IMR-90 (cell line): ENCODE measurements around the gene TAAR9. TPM values are rescaled to one million over a fixed set of nuclear protein-coding genes. Genes with fewer than 3 reads are reported as not detected.

Experiments used
- ATAC-seq: fragments of 200-7000 bp; cut with Tn5 transposase; 2 replicates; pipeline ENCODE4 v1.9.1; 2020; ENCODE audit warnings: low read depth, mild to moderate bottlenecking, moderate library complexity
- BruUV-seq: library from RNA; stranded (reverse); fragments of 400-500 nt; replicated peaks from 2 replicates; lab custom pipeline; 2021; lab: Mats Ljungman, UMichigan
- CTCF ChIA-PET: fragments of 300-600 bp; formaldehyde crosslinking; extraction: SDS; loops from one replicate; lab custom pipeline; 2021; ENCODE audit warnings: antibody characterized with exemption; lab: Yijun Ruan, JAX
- POLR2A ChIA-PET: fragments of 300-600 bp; sonication (Branson Sonifier 250); formaldehyde crosslinking; loops from one replicate; lab custom pipeline; 2022; ENCODE audit warnings: antibody characterized with exemption; ENCODE audit not compliant: unreplicated experiment; lab: Charles Lee
- DNase-seq: peaks from one replicate; pipeline ENCODE4 v3.0.0; 2013
- H2AFZ ChIP-seq: replicated peaks from 2 replicates; pipeline ENCODE3; 2013; ENCODE audit warnings: low read length, mild to moderate bottlenecking; ENCODE audit not compliant: poor library complexity
- H2AK5ac ChIP-seq: 2 replicates; pipeline ENCODE4 v1.6.1; 2013; ENCODE audit warnings: low read depth, low read length, inconsistent platforms
- H2AK9ac ChIP-seq: replicated peaks from 2 replicates; pipeline ENCODE3; 2013; ENCODE audit warnings: mild to moderate bottlenecking, low read depth, low read length, moderate library complexity; ENCODE audit not compliant: poor library complexity
- H2BK120ac ChIP-seq: 2 replicates; pipeline ENCODE4 v1.6.1; 2013; ENCODE audit warnings: low read depth, low read length, inconsistent platforms
- H2BK15ac ChIP-seq: 3 replicates; pipeline ENCODE4 v1.6.1; 2013; ENCODE audit warnings: low read depth, low read length, inconsistent platforms
- H2BK20ac ChIP-seq: 2 replicates; pipeline ENCODE4 v1.6.1; 2013; ENCODE audit warnings: low read depth, mild to moderate bottlenecking, inconsistent platforms, low read length, moderate library complexity
- H2BK5ac ChIP-seq: 2 replicates; pipeline ENCODE4 v1.6.1; 2013; ENCODE audit warnings: mild to moderate bottlenecking, low read depth, low read length, inconsistent platforms; ENCODE audit not compliant: poor library complexity, severe bottlenecking
- H3K14ac ChIP-seq: replicated peaks from 2 replicates; pipeline ENCODE4 v1.6.1; 2013; ENCODE audit warnings: low read depth, low read length, inconsistent platforms
- H3K18ac ChIP-seq: 2 replicates; pipeline ENCODE4 v1.6.1; 2013; ENCODE audit warnings: low read depth, low read length, control low read depth
- H3K23ac ChIP-seq: 2 replicates; pipeline ENCODE4 v1.6.1; 2013; ENCODE audit warnings: low read depth, low read length, inconsistent platforms
- H3K27ac ChIP-seq: 2 replicates; pipeline ENCODE4 v1.5.1; 2013; ENCODE audit warnings: mild to moderate bottlenecking, control low read depth, low read length; ENCODE audit not compliant: insufficient read depth
- H3K27me3 ChIP-seq: 2 replicates; pipeline ENCODE4 v1.6.1; 2013; ENCODE audit warnings: low read length; ENCODE audit not compliant: control insufficient read depth, insufficient read depth
- H3K36me3 ChIP-seq: 2 replicates; pipeline ENCODE4 v1.6.1; 2013; ENCODE audit warnings: low read length, mixed read lengths; ENCODE audit not compliant: control insufficient read depth, insufficient read depth
- H3K4ac ChIP-seq: 2 replicates; pipeline ENCODE4 v1.6.1; 2013; ENCODE audit warnings: low read depth, low read length, inconsistent platforms
- H3K4me1 ChIP-seq: 2 replicates; pipeline ENCODE4 v1.6.1; 2013; ENCODE audit warnings: low read length, mixed read lengths; ENCODE audit not compliant: control insufficient read depth, insufficient read depth
- H3K4me2 ChIP-seq: 2 replicates; pipeline ENCODE4 v1.6.1; 2013; ENCODE audit warnings: low read depth, mild to moderate bottlenecking, control low read depth, low read length, moderate library complexity
- H3K4me3 ChIP-seq: 2 replicates; pipeline ENCODE4 v1.5.1; 2013; ENCODE audit warnings: low read depth, mild to moderate bottlenecking, control low read depth, low read length, moderate library complexity; ENCODE audit not compliant: insufficient read depth
- H3K56ac ChIP-seq: 2 replicates; pipeline ENCODE4 v1.6.1; 2013; ENCODE audit warnings: low read length, inconsistent platforms; ENCODE audit not compliant: insufficient read depth; ENCODE audit errors: extremely low read depth
- H3K79me1 ChIP-seq, 2 experiments: 2 replicates each; pipeline ENCODE4 v1.6.1; 2013; ENCODE audit warnings: low read length in 2 of 2, inconsistent platforms in 1 of 2, low read depth in 1 of 2
- H3K9ac ChIP-seq: 2 replicates; pipeline ENCODE4 v1.6.1; 2013; ENCODE audit warnings: low read depth, low read length, control low read depth
- H3K9me1 ChIP-seq: 2 replicates; pipeline ENCODE4 v1.6.1; 2013; ENCODE audit warnings: low read length, inconsistent platforms; ENCODE audit not compliant: insufficient read depth
- H3K9me3 ChIP-seq: 2 replicates; pipeline ENCODE4 v1.6.1; 2013; ENCODE audit warnings: low read length; ENCODE audit not compliant: control insufficient read depth, insufficient read depth
- H4K20me1 ChIP-seq: 2 replicates; pipeline ENCODE4 v1.6.1; 2013; ENCODE audit warnings: low read length, inconsistent platforms; ENCODE audit not compliant: insufficient read depth
- H4K5ac ChIP-seq: 2 replicates; pipeline ENCODE4 v1.6.1; 2013; ENCODE audit warnings: mild to moderate bottlenecking, low read depth, low read length, control low read depth
- H4K8ac ChIP-seq, 2 experiments: 2 replicates each; pipeline ENCODE4 v1.6.1; 2013; ENCODE audit warnings: low read depth in 2 of 2, low read length in 2 of 2, control low read depth in 1 of 2, inconsistent platforms in 1 of 2
- H4K91ac ChIP-seq: 2 replicates; pipeline ENCODE4 v1.6.1; 2013; ENCODE audit warnings: low read depth, low read length, inconsistent platforms; ENCODE audit not compliant: insufficient read depth
- BHLHE40 ChIP-seq: fragments of 150-350 bp; IDR thresholded peaks from 2 replicates; pipeline ENCODE4 v1.6.1; 2016; ENCODE audit warnings: mild to moderate bottlenecking, low read depth, low read length
- CEBPB ChIP-seq: IDR thresholded peaks from 2 replicates; pipeline ENCODE4 v1.6.1; 2012; ENCODE audit warnings: low read depth, low read length, improper control_type of control experiment
- CHD1 ChIP-seq: IDR thresholded peaks from 2 replicates; pipeline ENCODE4 v1.6.1; 2012; ENCODE audit warnings: low read depth, low read length, improper control_type of control experiment
- CTCF ChIP-seq: conservative IDR thresholded peaks from 2 replicates; pipeline ENCODE4 v1.5.1; 2012; ENCODE audit warnings: mild to moderate bottlenecking, low read depth, low read length, improper control_type of control experiment
- ELK1 ChIP-seq: fragments of 150-350 bp; IDR thresholded peaks from 2 replicates; pipeline ENCODE4 v1.6.1; 2016; ENCODE audit warnings: low read depth, mild to moderate bottlenecking, low read length, moderate library complexity, borderline replicate concordance
- FOS ChIP-seq: fragments of 150-350 bp; IDR thresholded peaks from 2 replicates; pipeline ENCODE4 v1.6.1; 2016; ENCODE audit warnings: low read depth, low read length
- MAFK ChIP-seq: IDR thresholded peaks from 2 replicates; pipeline ENCODE4 v1.6.1; 2012; ENCODE audit warnings: low read depth, low read length, improper control_type of control experiment
- MAZ ChIP-seq: IDR thresholded peaks from 2 replicates; pipeline ENCODE4 v1.6.1; 2012; ENCODE audit warnings: low read depth, mild to moderate bottlenecking, low read length, improper control_type of control experiment, moderate library complexity, borderline replicate concordance
- MXI1 ChIP-seq: IDR thresholded peaks from 2 replicates; pipeline ENCODE4 v1.6.1; 2012; ENCODE audit warnings: low read depth, mild to moderate bottlenecking, low read length, moderate library complexity, borderline replicate concordance
- NFE2L2 ChIP-seq: fragments of 150-350 bp; IDR thresholded peaks from 2 replicates; pipeline ENCODE4 v1.6.1; 2016; ENCODE audit warnings: low read depth, mild to moderate bottlenecking, low read length
- POLR2A ChIP-seq: IDR thresholded peaks from 2 replicates; pipeline ENCODE4 v1.6.1; 2012; ENCODE audit warnings: mild to moderate bottlenecking, low read depth, low read length
- RAD21 ChIP-seq: IDR thresholded peaks from 2 replicates; pipeline ENCODE4 v1.6.1; 2012; ENCODE audit warnings: low read length, improper control_type of control experiment
- RCOR1 ChIP-seq: IDR thresholded peaks from 2 replicates; pipeline ENCODE4 v1.6.1; 2012; ENCODE audit warnings: mild to moderate bottlenecking, low read length, improper control_type of control experiment; ENCODE audit not compliant: insufficient replicate concordance
- RFX5 ChIP-seq: IDR thresholded peaks from 2 replicates; pipeline ENCODE4 v1.8.0; 2012; ENCODE audit warnings: low read depth, mild to moderate bottlenecking, low read length, moderate library complexity
- SMC3 ChIP-seq: fragments of 150-350 bp; IDR thresholded peaks from 2 replicates; pipeline ENCODE4 v1.6.1; 2016; ENCODE audit warnings: low read depth, mild to moderate bottlenecking, antibody characterized with exemption, low read length, moderate library complexity
- USF2 ChIP-seq: fragments of 150-350 bp; IDR thresholded peaks from 2 replicates; pipeline ENCODE4 v1.6.1; 2017; ENCODE audit warnings: mild to moderate bottlenecking, antibody characterized with exemption, low read length, low read depth
- WGBS, 2 experiments: methylation state at CpG; one replicate each; pipeline versions ENCODE4 v1.1.5 to v1.1.7; 2013; ENCODE audit warnings: missing lambda C conversion rate in 2 of 2; ENCODE audit not compliant: insufficient read length in 1 of 2; ENCODE audit errors: extremely low coverage in 2 of 2; 5-methylcytosine and 5-hydroxymethylcytosine counted together
- dilution Hi-C: fragments of 300-500 bp; cut with HindIII; formaldehyde crosslinking; loops from one replicate; pipeline ENCODE4 v1.14.3; 2018; ENCODE audit warnings: low sequenced_read_pairs; ENCODE audit not compliant: unreplicated experiment
- in situ Hi-C: fragments of 300-500 bp; cut with MboI; formaldehyde crosslinking; loops from 3 replicates; pipeline ENCODE4 v1.14.3; 2019; ENCODE audit warnings: low sequenced_read_pairs, inconsistent platforms, mixed read lengths
- intact Hi-C: fragments of 100-400 bp; cut with micrococcal nuclease; formaldehyde crosslinking; loops from 2 replicates; pipeline ENCODE4 v1.10.0; 2022
- polyA plus RNA-seq, 3 experiments: library from polyadenylated mRNA; depleted of rRNA; stranded (reverse); fragments of >200 nt; gene quantifications; 2 replicates each; pipeline ENCODE4 v1.2.3, GENCODE V29; 2012; ENCODE audit warnings: low replicate concordance in 1 of 3
- total RNA-seq: library from RNA; depleted of rRNA; stranded (reverse); fragments of >200 nt; gene quantifications from 2 replicates; pipeline ENCODE4 v1.2.3, GENCODE V29; 2012

TAAR9 gene
- total and polyA plus RNA-seq, 2 of the 4 experiments (the other 2 are of a cell fraction), result not detected

GRCh38 chr6:132491303-132491702, 46.8 kb upstream of the TAAR9 start:
- ATAC-seq, result no peak
- Histone ChIP-seq H3K36me3 (peaks cover 8% of the 10 kb centered on the region; the same call in 1 of the 2 replicates), H3K79me1 (peaks cover 33 to 50% of the 10 kb centered on the region in 2 experiments), H4K5ac (no peak overlapping the region), H3K9me3 (no peaks in the 10 kb centered on the region), H2BK15ac (no peak overlapping the region), H3K56ac (no peak overlapping the region), H2BK20ac (no peak overlapping the region), H4K8ac (no peak overlapping the region), H4K20me1 (peaks cover 21% of the 10 kb centered on the region), H3K9me1 (peaks cover 17% of the 10 kb centered on the region), H3K9ac (no peak overlapping the region), H3K14ac (no peak overlapping the region; the same call in 1 of the 2 replicates), H2AK5ac (no peak overlapping the region), H2BK120ac (no peak overlapping the region), H2BK5ac (no peak overlapping the region), H3K4ac (no peak overlapping the region), H4K91ac (no peak overlapping the region), H3K23ac (no peak overlapping the region), H3K4me1 (no peaks in the 10 kb centered on the region), H3K4me3 (no peak overlapping the region), H3K4me2 (no peak overlapping the region), H3K27ac (no peak overlapping the region), H3K18ac (no peak overlapping the region), H2AFZ (no peak overlapping the region), H3K27me3 (no peaks in the 10 kb centered on the region), H2AK9ac (no peak overlapping the region)
- WGBS, 2 experiments, result 78% methylated on average over 4 of the region's 5 CpGs; no CpG with 5 or more reads in 1 of the 2 experiments
- CTCF ChIA-PET, result no interaction called here
- POLR2A ChIA-PET, result no interaction called here
- intact Hi-C loops, result no loop called here
- in situ Hi-C loops, result loop anchor here (25.0 kb wide), 1 partner anchor 804 kb away; no protein-coding TSS in a partner anchor
- peak; percentile 52 for DNase-seq
- BruUV-seq, result no TSS peak
- TF ChIP-seq MAZ (no peak), SMC3 (no peak), POLR2A (no peak), USF2 (no peak), MAFK (no peak), RCOR1 (no peak), FOS (no peak), CEBPB (no peak), NFE2L2 (no peak), ELK1 (no peak), BHLHE40 (no peak), CTCF (no peak), MXI1 (no peak), RFX5 (no peak), RAD21 (no peak), CHD1 (no peak)
- dilution Hi-C loops, result loop anchor here (25.0 kb wide), 1 partner anchor 204 kb away; no protein-coding TSS in a partner anchor
